ENCODE data around the gene PCDH8. TPM values are rescaled to one million over a fixed set of nuclear protein-coding genes. Genes with fewer than 3 reads are reported as not detected.

Gene PCDH8
- polyA plus RNA-seq, 4 donors = 0.78 to 3.1 TPM; not detected in 2

DNA sequence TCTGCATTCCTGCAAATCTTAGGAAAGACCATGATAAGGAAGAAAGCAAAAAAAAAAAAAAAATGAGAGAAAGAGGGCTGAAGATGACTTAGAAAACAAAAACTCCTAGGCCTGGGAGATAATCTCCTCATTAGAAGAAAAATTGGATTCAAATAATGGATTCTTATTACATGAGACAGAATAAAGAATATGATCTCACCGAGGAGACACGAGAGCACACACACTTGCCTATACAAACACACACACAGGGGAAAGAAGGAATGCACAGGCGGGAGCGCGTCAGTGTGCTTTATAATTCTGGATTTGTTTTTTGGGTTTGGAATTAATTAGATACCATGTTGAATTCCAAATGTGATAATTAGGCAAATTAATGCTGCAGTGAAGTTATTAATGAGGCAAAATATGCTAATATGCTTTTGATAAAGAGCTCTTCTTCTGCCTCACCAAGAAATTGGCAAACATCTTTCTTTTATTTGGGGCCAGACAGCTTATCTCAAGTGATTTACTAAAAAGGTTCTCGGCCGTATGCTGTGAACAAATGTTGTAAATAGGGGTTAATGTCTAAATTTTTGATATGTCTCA lies 36.1 kb upstream of the PCDH8 start:
- Histone ChIP-seq H3K9me3 (ENCODE audit: control insufficient read depth in 2 of 2, insufficient read depth in 1 of 2, low read depth in 1 of 2, low read length in 1 of 2) (no peaks in the 10 kb centered on the region), H3K4me3 (ENCODE audit: low read depth in 1 of 3, low read length in 3 of 3) (no peak overlapping the region), H3K27ac (ENCODE audit: low read depth in 1 of 3, low read length in 2 of 3) (no peak overlapping the region), H3K4me1 (ENCODE audit: control insufficient read depth in 3 of 3, insufficient read depth in 2 of 3, low read depth in 1 of 3, low read length in 2 of 3) (no peaks in the 10 kb centered on the region), H3K27me3 (ENCODE audit: control insufficient read depth in 3 of 3, insufficient read depth in 3 of 3, low read length in 3 of 3) (no peaks in the 10 kb centered on the region), H3K36me3 (ENCODE audit: control insufficient read depth in 3 of 3, insufficient read depth in 2 of 3, low read depth in 1 of 3, low read length in 3 of 3) (no peaks in the 10 kb centered on the region)
- DNase-seq (no peak), FAIRE-seq (no peak)
- WGBS, 3 donors = 52 to 63% (median 62%) methylated on average over 7 of the region's 7 CpGs

DNA sequence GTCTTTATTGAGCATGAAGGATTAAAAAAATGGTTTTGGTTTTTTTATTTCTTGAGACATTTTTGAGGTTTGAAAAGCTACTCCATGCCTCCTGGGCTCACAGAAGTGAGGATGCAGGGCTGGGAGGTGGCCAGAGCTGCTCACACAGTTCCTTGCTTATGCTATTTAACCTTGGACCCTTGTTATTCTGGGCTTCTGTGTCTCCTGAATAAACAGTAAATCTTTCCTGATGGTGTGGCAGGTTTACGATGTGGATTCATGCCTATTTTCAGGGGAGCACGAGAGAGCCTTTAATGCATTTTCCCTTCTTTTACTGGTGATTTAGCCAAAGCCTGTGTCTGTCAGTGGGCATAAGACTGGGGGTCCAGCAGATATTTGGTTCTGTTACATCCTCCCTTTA lies 34.3 kb upstream of the PCDH8 start:
- H3K36me3 ChIP-seq (ENCODE audit: control insufficient read depth in 3 of 3, insufficient read depth in 2 of 3, low read depth in 1 of 3, low read length in 3 of 3) = no peaks in the 10 kb centered on the region
- 37 to 56% (median 47%) methylated on average over 2 of the region's 2 CpGs for WGBS, 3 donors
- H3K27me3 ChIP-seq (ENCODE audit: control insufficient read depth in 3 of 3, insufficient read depth in 3 of 3, low read length in 3 of 3) = no peaks in the 10 kb centered on the region
- H3K27ac ChIP-seq (ENCODE audit: low read depth in 1 of 3, low read length in 2 of 3) = no peak overlapping the region
- no peaks in the 10 kb centered on the region for H3K4me1 ChIP-seq (ENCODE audit: control insufficient read depth in 3 of 3, insufficient read depth in 2 of 3, low read depth in 1 of 3, low read length in 2 of 3)
- DNase-seq = no peak
- H3K9me3 ChIP-seq (ENCODE audit: control insufficient read depth in 2 of 2, insufficient read depth in 1 of 2, low read depth in 1 of 2, low read length in 1 of 2) = no peaks in the 10 kb centered on the region
- no peak for FAIRE-seq
- H3K4me3 ChIP-seq (ENCODE audit: low read depth in 1 of 3, low read length in 3 of 3) = no peak overlapping the region

DNA sequence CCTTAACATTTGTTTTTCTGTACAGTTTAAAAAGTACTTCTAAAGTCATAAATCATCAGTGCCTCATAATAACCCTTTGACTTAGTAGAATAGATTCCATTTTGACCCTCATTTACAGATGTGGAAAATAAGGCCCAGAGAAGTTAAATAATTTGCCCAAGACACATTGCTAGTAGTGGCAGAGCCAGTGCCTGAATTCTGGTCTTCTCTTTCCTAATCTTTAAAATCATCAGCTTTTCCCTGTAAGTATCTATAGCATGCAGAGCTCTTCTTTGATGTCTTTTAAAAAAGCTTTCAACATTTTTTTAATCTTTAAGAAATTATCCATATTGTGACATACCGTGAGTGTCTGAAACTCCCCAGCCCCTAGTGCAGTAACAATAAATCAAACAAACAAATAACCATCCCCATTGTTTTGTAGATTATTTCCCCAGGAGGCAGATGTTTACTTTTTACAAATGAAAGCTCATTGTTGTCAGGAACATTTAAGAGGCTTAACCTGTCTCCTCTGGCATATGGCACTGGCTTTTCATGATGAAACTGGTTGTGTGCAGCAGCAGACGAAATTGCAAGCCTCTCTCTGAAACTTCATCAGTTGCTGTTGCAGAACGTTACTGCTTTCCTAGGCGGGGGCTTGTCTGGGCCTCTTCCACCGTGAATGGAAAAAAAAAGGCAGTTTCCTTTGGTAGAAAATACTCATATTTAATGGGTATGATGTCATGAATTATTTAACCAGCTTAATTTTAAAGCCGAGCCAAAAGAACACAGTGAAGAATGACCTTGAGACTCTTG lies 31.7 kb upstream of the PCDH8 start:
- DNase-seq (no peak), FAIRE-seq (no peak)
- Histone ChIP-seq H3K9me3 (ENCODE audit: control insufficient read depth in 2 of 2, insufficient read depth in 1 of 2, low read depth in 1 of 2, low read length in 1 of 2) (peaks cover 0 to 6% of the 10 kb centered on the region in 2 donors), H3K36me3 (ENCODE audit: control insufficient read depth in 3 of 3, insufficient read depth in 2 of 3, low read depth in 1 of 3, low read length in 3 of 3) (no peaks in the 10 kb centered on the region), H3K27me3 (ENCODE audit: control insufficient read depth in 3 of 3, insufficient read depth in 3 of 3, low read length in 3 of 3) (no peaks in the 10 kb centered on the region), H3K4me1 (ENCODE audit: control insufficient read depth in 3 of 3, insufficient read depth in 2 of 3, low read depth in 1 of 3, low read length in 2 of 3) (no peaks in the 10 kb centered on the region), H3K4me3 (ENCODE audit: low read depth in 1 of 3, low read length in 3 of 3) (no peak overlapping the region), H3K27ac (ENCODE audit: low read depth in 1 of 3, low read length in 2 of 3) (no peak overlapping the region)
- WGBS, 3 donors = 31 to 41% (median 38%) methylated on average over 6 of the region's 6 CpGs

GRCh38 chr13:52878831-52879230 lies 30.4 kb upstream of the PCDH8 start:
- FAIRE-seq = no peak
- Histone ChIP-seq H3K27ac (ENCODE audit: low read depth in 1 of 3, low read length in 2 of 3) (no peak overlapping the region), H3K4me1 (ENCODE audit: control insufficient read depth in 3 of 3, insufficient read depth in 2 of 3, low read depth in 1 of 3, low read length in 2 of 3) (no peaks in the 10 kb centered on the region), H3K27me3 (ENCODE audit: control insufficient read depth in 3 of 3, insufficient read depth in 3 of 3, low read length in 3 of 3) (no peaks in the 10 kb centered on the region), H3K9me3 (ENCODE audit: control insufficient read depth in 2 of 2, insufficient read depth in 1 of 2, low read depth in 1 of 2, low read length in 1 of 2) (peaks cover 0 to 11% of the 10 kb centered on the region in 2 donors), H3K4me3 (ENCODE audit: low read depth in 1 of 3, low read length in 3 of 3) (no peak overlapping the region), H3K36me3 (ENCODE audit: control insufficient read depth in 3 of 3, insufficient read depth in 2 of 3, low read depth in 1 of 3, low read length in 3 of 3) (no peaks in the 10 kb centered on the region)
- 63 to 68% (median 67%) methylated on average over 3 of the region's 3 CpGs for WGBS, 3 donors
- no peak for DNase-seq

- DNase-seq = no peak
- Histone ChIP-seq H3K27ac (ENCODE audit: low read depth in 1 of 3, low read length in 2 of 3) (no peak overlapping the region), H3K4me3 (ENCODE audit: low read depth in 1 of 3, low read length in 3 of 3) (no peak overlapping the region), H3K9me3 (ENCODE audit: control insufficient read depth in 2 of 2, insufficient read depth in 1 of 2, low read depth in 1 of 2, low read length in 1 of 2) (peaks cover 0 to 9% of the 10 kb centered on the region in 2 donors), H3K27me3 (ENCODE audit: control insufficient read depth in 3 of 3, insufficient read depth in 3 of 3, low read length in 3 of 3) (no peaks in the 10 kb centered on the region), H3K36me3 (ENCODE audit: control insufficient read depth in 3 of 3, insufficient read depth in 2 of 3, low read depth in 1 of 3, low read length in 3 of 3) (no peaks in the 10 kb centered on the region), H3K4me1 (ENCODE audit: control insufficient read depth in 3 of 3, insufficient read depth in 2 of 3, low read depth in 1 of 3, low read length in 2 of 3) (no peaks in the 10 kb centered on the region)
- FAIRE-seq = no peak
- 60 to 70% (median 62%) methylated on average over 3 of the region's 3 CpGs for WGBS, 3 donors
Measured at GRCh38 chr13:52870143-52870542, 21.7 kb upstream of the PCDH8 start.

GRCh38 chr13:52869621-52870020 lies 21.2 kb upstream of the PCDH8 start:
- Histone ChIP-seq H3K27ac (ENCODE audit: low read depth in 1 of 3, low read length in 2 of 3) (no peak overlapping the region), H3K4me3 (ENCODE audit: low read depth in 1 of 3, low read length in 3 of 3) (no peak overlapping the region), H3K27me3 (ENCODE audit: control insufficient read depth in 3 of 3, insufficient read depth in 3 of 3, low read length in 3 of 3) (no peaks in the 10 kb centered on the region), H3K36me3 (ENCODE audit: control insufficient read depth in 3 of 3, insufficient read depth in 2 of 3, low read depth in 1 of 3, low read length in 3 of 3) (no peaks in the 10 kb centered on the region), H3K9me3 (ENCODE audit: control insufficient read depth in 2 of 2, insufficient read depth in 1 of 2, low read depth in 1 of 2, low read length in 1 of 2) (peaks cover 0 to 8% of the 10 kb centered on the region in 2 donors), H3K4me1 (ENCODE audit: control insufficient read depth in 3 of 3, insufficient read depth in 2 of 3, low read depth in 1 of 3, low read length in 2 of 3) (no peaks in the 10 kb centered on the region)
- FAIRE-seq (no peak), DNase-seq (no peak)
- WGBS, 3 donors = 48 to 64% (median 49%) methylated on average over 4 of the region's 4 CpGs

DNA sequence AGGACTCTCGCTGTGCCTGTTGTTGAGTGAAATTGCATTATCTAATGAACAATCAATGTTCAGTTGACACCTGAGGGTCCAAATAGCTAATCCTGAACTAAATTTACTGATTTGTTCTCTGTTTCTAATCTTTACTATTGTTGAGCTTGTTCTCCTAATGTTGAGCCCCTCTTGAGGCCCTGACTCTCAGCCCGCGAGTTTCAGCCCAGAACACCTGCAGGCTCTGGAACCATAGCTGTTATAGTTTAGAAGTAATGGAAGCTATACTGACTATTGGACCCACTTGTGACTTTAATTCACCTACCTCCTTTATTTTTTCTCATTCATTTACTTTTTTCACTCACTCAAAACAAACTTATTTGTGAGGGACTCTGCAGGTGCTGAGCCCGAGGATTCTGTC lies 20.6 kb upstream of the PCDH8 start:
- Histone ChIP-seq H3K36me3 (ENCODE audit: control insufficient read depth in 3 of 3, insufficient read depth in 2 of 3, low read depth in 1 of 3, low read length in 3 of 3) (no peaks in the 10 kb centered on the region), H3K4me1 (ENCODE audit: control insufficient read depth in 3 of 3, insufficient read depth in 2 of 3, low read depth in 1 of 3, low read length in 2 of 3) (no peaks in the 10 kb centered on the region), H3K27ac (ENCODE audit: low read depth in 1 of 3, low read length in 2 of 3) (no peak overlapping the region), H3K27me3 (ENCODE audit: control insufficient read depth in 3 of 3, insufficient read depth in 3 of 3, low read length in 3 of 3) (no peaks in the 10 kb centered on the region), H3K9me3 (ENCODE audit: control insufficient read depth in 2 of 2, insufficient read depth in 1 of 2, low read depth in 1 of 2, low read length in 1 of 2) (peaks cover 0 to 4% of the 10 kb centered on the region in 2 donors), H3K4me3 (ENCODE audit: low read depth in 1 of 3, low read length in 3 of 3) (no peak overlapping the region)
- DNase-seq = no peak
- 84 to 87% (median 84%) methylated on average over 4 of the region's 4 CpGs for WGBS, 3 donors
- FAIRE-seq = no peak

GRCh38 chr13:52868190-52868589 lies 19.8 kb upstream of the PCDH8 start:
- no peaks in the 10 kb centered on the region for H3K36me3 ChIP-seq (ENCODE audit: control insufficient read depth in 3 of 3, insufficient read depth in 2 of 3, low read depth in 1 of 3, low read length in 3 of 3)
- no peaks in the 10 kb centered on the region for H3K4me1 ChIP-seq (ENCODE audit: control insufficient read depth in 3 of 3, insufficient read depth in 2 of 3, low read depth in 1 of 3, low read length in 2 of 3)
- 45 to 74% (median 50%) methylated on average over 4 of the region's 4 CpGs for WGBS, 3 donors
- H3K9me3 ChIP-seq (ENCODE audit: control insufficient read depth in 2 of 2, insufficient read depth in 1 of 2, low read depth in 1 of 2, low read length in 1 of 2) = peaks cover 0 to 4% of the 10 kb centered on the region in 2 donors
- H3K4me3 ChIP-seq (ENCODE audit: low read depth in 1 of 3, low read length in 3 of 3) = no peak overlapping the region
- H3K27me3 ChIP-seq (ENCODE audit: control insufficient read depth in 3 of 3, insufficient read depth in 3 of 3, low read length in 3 of 3) = no peaks in the 10 kb centered on the region
- DNase-seq (no peak), FAIRE-seq (no peak)
- H3K27ac ChIP-seq (ENCODE audit: low read depth in 1 of 3, low read length in 2 of 3) = no peak overlapping the region

Measured in small intestine (tissue), 7 donors.